AG04449 (cell line): ENCODE measurements around the gene EML6.

Experiments used
- CTCF ChIA-PET: fragments of 350-600 bp; formaldehyde crosslinking; extraction: SDS; loops from one replicate; lab custom pipeline; 2021; ENCODE audit warnings: antibody characterized with exemption; lab: Yijun Ruan, JAX
- POLR2A ChIA-PET: fragments of 400-600, 350-600 bp; formaldehyde crosslinking; extraction: SDS; loops from one replicate; lab custom pipeline; 2020; ENCODE audit warnings: antibody characterized with exemption, inconsistent platforms; lab: Yijun Ruan, JAX
- DNase-seq: peaks from one replicate; pipeline ENCODE4 v3.0.0-alpha.2; 2010; ENCODE audit warnings: low read depth, low spot score
- H3K4me3 ChIP-seq: 2 replicates; pipeline ENCODE4 v1.5.1; 2011; ENCODE audit warnings: low read depth, mild to moderate bottlenecking, control low read depth, low read length
- TF ChIP-seq, protein P1 (sequence below): IDR thresholded peaks from one replicate; pipeline ENCODE4 v1.5.1; 2011; ENCODE audit warnings: mild to moderate bottlenecking, moderate library complexity, low read length, control low read depth, inconsistent platforms; ENCODE audit not compliant: insufficient read depth; ENCODE audit errors: missing control alignments

EML6 gene

DNA sequence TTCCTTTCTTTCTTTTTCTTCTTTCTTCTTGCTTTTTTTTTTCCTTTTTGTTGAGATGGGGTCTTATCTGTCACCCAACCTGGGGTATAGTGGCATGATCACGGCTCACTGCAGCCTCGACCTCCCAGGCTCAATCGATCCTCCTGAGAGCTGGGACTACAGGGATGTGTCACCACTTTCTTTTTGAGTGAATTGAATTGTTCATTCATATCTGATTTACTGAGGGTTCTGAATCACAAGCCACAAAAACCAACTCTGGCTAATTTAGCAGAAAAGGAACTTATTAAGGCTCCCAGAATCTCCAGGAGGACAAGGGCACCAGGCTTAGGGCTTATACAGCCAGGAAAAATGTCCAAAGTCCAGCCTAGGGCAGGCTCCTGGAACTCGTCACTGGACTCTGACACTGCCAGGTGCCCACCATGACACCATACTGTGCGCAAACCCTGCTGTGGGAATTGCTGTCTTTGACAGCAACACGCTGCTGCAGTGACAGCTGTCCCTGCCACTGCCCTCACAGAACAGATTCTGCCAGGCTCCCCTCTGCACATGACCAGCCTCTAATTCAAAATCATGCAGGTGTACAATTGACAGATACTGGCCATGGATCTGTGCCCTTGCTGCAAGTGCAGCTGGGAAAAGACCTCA lies 42.9 kb upstream of the EML6 start:
- CTCF ChIA-PET: interaction anchor here (0.6 to 3.3 kb wide), 2 partner anchors 15 to 579 kb away, joined by 3 to 13 read pairs; no protein-coding TSS in a partner anchor

GRCh38 chr2:54681416-54681815 lies 42.0 kb upstream of the EML6 start:
- no peak for DNase-seq

More for the DNA sequence above, 42.9 kb upstream of the EML6 start:
- POLR2A ChIA-PET: interaction anchor here (1.1 kb wide), 1 partner anchor 121 kb away, joined by 7 read pairs; no protein-coding TSS in a partner anchor
- H3K4me3 ChIP-seq: no peak overlapping the region
- DNase-seq: no peak
- TF ChIP-seq, protein P1, sequence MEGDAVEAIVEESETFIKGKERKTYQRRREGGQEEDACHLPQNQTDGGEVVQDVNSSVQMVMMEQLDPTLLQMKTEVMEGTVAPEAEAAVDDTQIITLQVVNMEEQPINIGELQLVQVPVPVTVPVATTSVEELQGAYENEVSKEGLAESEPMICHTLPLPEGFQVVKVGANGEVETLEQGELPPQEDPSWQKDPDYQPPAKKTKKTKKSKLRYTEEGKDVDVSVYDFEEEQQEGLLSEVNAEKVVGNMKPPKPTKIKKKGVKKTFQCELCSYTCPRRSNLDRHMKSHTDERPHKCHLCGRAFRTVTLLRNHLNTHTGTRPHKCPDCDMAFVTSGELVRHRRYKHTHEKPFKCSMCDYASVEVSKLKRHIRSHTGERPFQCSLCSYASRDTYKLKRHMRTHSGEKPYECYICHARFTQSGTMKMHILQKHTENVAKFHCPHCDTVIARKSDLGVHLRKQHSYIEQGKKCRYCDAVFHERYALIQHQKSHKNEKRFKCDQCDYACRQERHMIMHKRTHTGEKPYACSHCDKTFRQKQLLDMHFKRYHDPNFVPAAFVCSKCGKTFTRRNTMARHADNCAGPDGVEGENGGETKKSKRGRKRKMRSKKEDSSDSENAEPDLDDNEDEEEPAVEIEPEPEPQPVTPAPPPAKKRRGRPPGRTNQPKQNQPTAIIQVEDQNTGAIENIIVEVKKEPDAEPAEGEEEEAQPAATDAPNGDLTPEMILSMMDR: no peak

GRCh38 chr2:54683596-54683995 lies 39.9 kb upstream of the EML6 start:
- H3K4me3 ChIP-seq: no peak overlapping the region
- DNase-seq: no peak
- CTCF ChIA-PET: interaction anchor here (1.2 to 3.3 kb wide), 4 partner anchors 18 to 577 kb away, joined by 4 to 13 read pairs (median 6); no protein-coding TSS in a partner anchor
- POLR2A ChIA-PET: no interaction called here
- TF ChIP-seq, protein P1: no peak

More at GRCh38 chr2:54681416-54681815, 42.0 kb upstream of the EML6 start:
- H3K4me3 ChIP-seq: no peak overlapping the region
- POLR2A ChIA-PET: no interaction called here
- TF ChIP-seq, protein P1: no peak
- CTCF ChIA-PET: interaction anchor here (1.8 to 3.3 kb wide), 2 partner anchors 16 to 23 kb away, joined by 7 to 13 read pairs; no protein-coding TSS in a partner anchor

DNA sequence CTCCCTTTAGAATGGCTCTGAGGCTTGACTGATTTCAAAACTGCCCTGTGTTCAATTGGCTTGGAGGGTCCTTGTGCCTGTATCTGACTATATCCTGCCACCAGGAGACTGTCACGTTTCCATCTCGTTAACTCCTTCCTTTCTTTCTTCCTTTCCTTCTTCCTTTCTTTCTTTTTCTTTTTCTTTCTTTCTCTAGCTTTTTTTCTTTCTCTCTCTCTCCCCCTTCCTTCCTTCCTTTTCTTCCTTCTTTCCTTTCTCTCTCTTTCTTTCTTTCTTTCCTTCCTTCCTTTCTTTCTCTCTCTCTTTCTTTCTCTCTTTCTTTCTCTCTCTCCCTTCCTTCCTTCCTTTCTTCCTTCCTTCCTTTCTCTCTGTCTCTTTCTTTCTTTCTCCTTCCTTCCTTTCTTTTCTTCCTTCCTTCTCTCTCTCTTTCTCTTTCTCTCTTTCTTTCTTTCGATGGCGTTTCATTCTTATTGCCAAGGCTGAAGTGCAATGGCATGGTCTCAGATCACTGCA lies 38.1 kb upstream of the EML6 start:
- TF ChIP-seq, protein P1: no peak
- no peak overlapping the region for H3K4me3 ChIP-seq
- ChIA-PET CTCF (interaction anchor here (3.1 kb wide), 1 partner anchor 578 kb away, joined by 9 read pairs; no protein-coding TSS in a partner anchor), POLR2A (no interaction called here)
- no peak for DNase-seq

GRCh38 chr2:54687595-54688152 lies 35.8 kb upstream of the EML6 start:
- no peak overlapping the region for H3K4me3 ChIP-seq
- CTCF ChIA-PET: interaction anchor here (2.4 kb wide), 1 partner anchor 17 kb away, joined by 6 read pairs; no protein-coding TSS in a partner anchor
- TF ChIP-seq, protein P1: no peak
- DNase-seq: no peak
- POLR2A ChIA-PET: no interaction called here

GRCh38 chr2:54691445-54692135 lies 31.9 kb upstream of the EML6 start:
- CTCF ChIA-PET: interaction anchor here (0.9 to 2.3 kb wide), 4 partner anchors 13 to 169 kb away, joined by 3 to 15 read pairs (median 4); no protein-coding TSS in a partner anchor
- DNase-seq: no peak
- TF ChIP-seq, protein P1: no peak
- H3K4me3 ChIP-seq: no peak overlapping the region
- POLR2A ChIA-PET: no interaction called here
